GM12864 (cell line): Measurements from ENCODE around the gene EMILIN2.

ENCODE experiments used
- DNase-seq: peaks from one replicate; pipeline ENCODE4 v3.0.0-alpha.2; 2011; ENCODE audit warnings: low read depth
- H3K4me3 ChIP-seq: 2 replicates; pipeline ENCODE4 v1.5.1; 2011; ENCODE audit warnings: mild to moderate bottlenecking, low read depth, low read length, control low read depth
- TF ChIP-seq, protein P1 (sequence below): IDR thresholded peaks from 2 replicates; pipeline ENCODE4 v1.5.1; 2011; ENCODE audit warnings: low read depth, mild to moderate bottlenecking, moderate library complexity, low read length, control low read depth, inconsistent platforms; ENCODE audit errors: missing control alignments

Gene EMILIN2

GRCh38 chr18:2889761-2890192 lies 43.0 kb downstream of the EMILIN2 start:
- H3K4me3 ChIP-seq, result no peak overlapping the region
- DNase-seq, result no peak
- TF ChIP-seq, protein P1, sequence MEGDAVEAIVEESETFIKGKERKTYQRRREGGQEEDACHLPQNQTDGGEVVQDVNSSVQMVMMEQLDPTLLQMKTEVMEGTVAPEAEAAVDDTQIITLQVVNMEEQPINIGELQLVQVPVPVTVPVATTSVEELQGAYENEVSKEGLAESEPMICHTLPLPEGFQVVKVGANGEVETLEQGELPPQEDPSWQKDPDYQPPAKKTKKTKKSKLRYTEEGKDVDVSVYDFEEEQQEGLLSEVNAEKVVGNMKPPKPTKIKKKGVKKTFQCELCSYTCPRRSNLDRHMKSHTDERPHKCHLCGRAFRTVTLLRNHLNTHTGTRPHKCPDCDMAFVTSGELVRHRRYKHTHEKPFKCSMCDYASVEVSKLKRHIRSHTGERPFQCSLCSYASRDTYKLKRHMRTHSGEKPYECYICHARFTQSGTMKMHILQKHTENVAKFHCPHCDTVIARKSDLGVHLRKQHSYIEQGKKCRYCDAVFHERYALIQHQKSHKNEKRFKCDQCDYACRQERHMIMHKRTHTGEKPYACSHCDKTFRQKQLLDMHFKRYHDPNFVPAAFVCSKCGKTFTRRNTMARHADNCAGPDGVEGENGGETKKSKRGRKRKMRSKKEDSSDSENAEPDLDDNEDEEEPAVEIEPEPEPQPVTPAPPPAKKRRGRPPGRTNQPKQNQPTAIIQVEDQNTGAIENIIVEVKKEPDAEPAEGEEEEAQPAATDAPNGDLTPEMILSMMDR, result no peak

DNA sequence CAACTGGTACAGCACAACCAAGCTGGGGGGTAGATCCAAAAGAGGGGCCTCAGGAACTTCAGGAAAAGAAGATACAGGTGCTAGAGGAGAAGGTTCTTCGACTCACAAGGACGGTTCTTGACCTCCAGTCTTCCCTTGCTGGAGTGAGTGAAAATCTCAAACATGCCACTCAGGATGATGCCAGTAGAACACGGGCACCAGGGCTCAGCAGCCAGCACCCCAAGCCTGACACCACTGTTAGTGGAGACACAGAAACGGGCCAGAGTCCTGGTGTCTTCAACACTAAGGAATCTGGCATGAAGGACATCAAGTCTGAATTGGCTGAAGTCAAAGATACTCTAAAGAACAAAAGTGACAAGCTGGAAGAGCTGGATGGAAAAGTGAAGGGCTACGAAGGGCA lies 43.8 kb downstream of the EMILIN2 start:
- H3K4me3 ChIP-seq, result no peak overlapping the region
- no peak for DNase-seq
- TF ChIP-seq, protein P1, result no peak

DNA sequence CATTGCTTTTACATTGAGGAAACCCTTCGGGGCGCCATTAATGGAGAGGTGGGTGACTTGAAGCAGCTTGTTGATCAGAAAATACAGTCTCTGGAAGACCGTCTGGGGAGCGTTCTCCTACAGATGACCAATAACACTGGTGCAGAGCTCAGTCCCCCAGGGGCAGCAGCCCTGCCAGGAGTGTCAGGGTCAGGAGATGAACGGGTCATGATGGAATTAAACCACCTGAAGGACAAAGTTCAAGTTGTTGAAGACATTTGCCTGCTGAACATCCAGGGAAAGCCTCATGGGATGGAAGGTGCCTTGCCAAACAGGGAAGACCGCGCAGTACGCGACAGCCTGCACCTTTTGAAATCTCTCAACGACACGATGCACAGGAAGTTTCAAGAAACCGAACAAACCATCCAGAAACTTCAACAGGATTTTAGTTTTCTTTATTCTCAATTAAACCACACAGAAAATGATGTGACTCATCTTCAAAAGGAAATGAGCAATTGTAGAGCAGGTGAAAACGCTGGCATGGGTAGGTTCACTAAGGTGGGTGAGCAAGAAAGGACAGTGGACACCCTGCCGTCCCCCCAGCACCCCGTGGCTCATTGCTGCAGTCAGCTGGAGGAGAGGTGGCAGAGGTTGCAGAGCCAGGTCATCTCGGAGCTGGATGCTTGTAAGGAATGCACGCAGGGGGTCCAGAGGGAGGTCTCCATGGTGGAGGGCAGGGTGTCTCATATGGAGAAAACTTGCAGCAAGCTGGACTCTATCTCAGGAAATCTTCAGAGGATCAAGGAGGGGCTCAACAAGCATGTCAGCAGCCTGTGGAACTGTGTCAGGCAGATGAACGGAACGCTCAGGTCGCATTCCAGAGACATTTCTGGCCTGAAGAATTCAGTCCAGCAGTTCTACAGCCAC lies 45.0 kb downstream of the EMILIN2 start:
- DNase-seq, result no peak
- H3K4me3 ChIP-seq, result no peak overlapping the region
- TF ChIP-seq, protein P1, result no peak

- no peak for DNase-seq
- H3K4me3 ChIP-seq, result no peak overlapping the region
- TF ChIP-seq, protein P1, result no peak
Measured at GRCh38 chr18:2893056-2893455, 46.2 kb downstream of the EMILIN2 start.

DNA sequence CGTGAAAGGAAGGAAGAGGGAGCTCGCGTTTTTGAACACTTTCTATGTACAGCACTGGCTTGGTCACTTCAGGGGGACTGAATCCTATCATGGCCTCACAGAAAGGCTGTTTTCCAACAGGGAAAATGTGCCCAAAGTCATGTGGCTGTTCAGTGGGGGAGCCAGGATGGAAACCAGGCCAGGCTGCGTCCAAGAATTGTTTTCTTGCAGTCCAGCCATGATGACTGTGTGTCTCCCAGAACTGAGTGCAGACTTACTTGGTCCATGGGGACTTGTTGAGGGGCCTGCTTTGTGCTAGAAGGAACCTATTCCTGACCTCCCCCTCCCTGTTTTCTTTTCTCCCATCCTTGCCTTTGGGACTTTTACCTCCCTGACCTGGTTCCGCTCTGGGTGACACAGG lies 46.9 kb downstream of the EMILIN2 start:
- no peak for DNase-seq
- TF ChIP-seq, protein P1, result no peak
- H3K4me3 ChIP-seq, result no peak overlapping the region

DNA sequence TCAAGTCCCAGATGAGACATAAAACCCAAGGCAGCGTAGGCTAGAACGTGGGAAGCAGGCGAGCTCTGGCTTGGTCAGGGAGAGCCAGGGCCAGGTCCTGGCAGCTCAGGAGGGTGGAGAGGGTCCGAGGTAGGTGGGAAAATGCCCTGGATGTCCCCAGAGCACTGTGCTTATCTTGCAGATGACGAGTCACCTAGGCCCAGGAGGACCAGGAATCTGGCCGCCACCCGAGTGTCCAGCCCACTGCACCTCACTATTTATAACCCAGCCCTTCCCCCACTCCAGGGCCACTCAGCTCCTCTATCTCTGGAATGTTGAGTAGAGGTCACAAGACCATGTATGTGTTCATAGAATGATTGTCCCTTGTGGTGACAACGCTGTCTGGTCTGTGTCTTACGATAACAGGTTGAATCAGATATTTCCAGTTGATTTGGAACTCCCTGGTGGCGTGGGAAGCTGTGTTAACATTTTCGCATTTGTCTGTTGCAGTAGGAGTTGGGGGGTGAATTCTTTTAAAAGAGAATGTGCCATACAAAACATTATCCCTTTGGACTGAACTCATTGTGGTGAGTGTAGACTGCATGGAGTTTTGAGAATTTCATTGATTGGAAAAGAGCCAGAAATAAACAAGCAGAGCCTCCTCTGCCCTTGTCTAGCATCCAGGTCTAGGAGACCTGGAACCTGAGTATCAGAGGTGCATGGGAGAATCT lies 47.5 kb downstream of the EMILIN2 start:
- H3K4me3 ChIP-seq, result no peak overlapping the region
- TF ChIP-seq, protein P1, result no peak
- DNase-seq, result no peak
